HEK293T (cell line): ENCODE data around the gene KCNC3.

ENCODE experiments used
- ARNT ChIP-seq: fragments of 450-650 bp; IDR thresholded peaks from 2 replicates; pipeline ENCODE4 v1.6.1; 2017; ENCODE audit warnings: mild to moderate bottlenecking
- ELF4 ChIP-seq: fragments of 450-650 bp; IDR thresholded peaks from 2 replicates; pipeline ENCODE4 v1.6.1; 2017; ENCODE audit warnings: antibody characterized with exemption
- FOXK2 ChIP-seq: fragments of 450-650 bp; IDR thresholded peaks from 2 replicates; pipeline ENCODE4 v1.6.1; 2016; ENCODE audit warnings: mild to moderate bottlenecking
- HDGF ChIP-seq: fragments of 450-650 bp; IDR thresholded peaks from 2 replicates; pipeline ENCODE4 v1.6.1; 2017; ENCODE audit warnings: antibody characterized with exemption, borderline replicate concordance
- NFRKB ChIP-seq: fragments of 450-650 bp; IDR thresholded peaks from 2 replicates; pipeline ENCODE4 v1.6.1; 2016; ENCODE audit warnings: mild to moderate bottlenecking, moderate library complexity
- SP1 ChIP-seq: fragments of 450-650 bp; IDR thresholded peaks from 2 replicates; pipeline ENCODE4 v1.6.1; 2017
- TARDBP ChIP-seq: fragments of 450-650 bp; IDR thresholded peaks from 2 replicates; pipeline ENCODE4 v1.6.1; 2016
- ZNF384 ChIP-seq: fragments of 450-650 bp; IDR thresholded peaks from 2 replicates; pipeline ENCODE4 v1.6.1; 2016

- TF ChIP-seq ELF4 (no peak), TARDBP (no peak), SP1 (no peak), HDGF (no peak), ARNT (no peak), NFRKB (no peak), ZNF384 (no peak), FOXK2 (no peak)
These were observed 36.9 kb downstream of the KCNC3 start for GRCh38 chr19:50292216-50292827.
